ENCODE measurements around the gene SRGAP2C.
"Not testable (repeated sequence)": the region's sequence is repeated elsewhere in the genome, so short reads cannot be mapped to it uniquely, and the experiment has no call there.

GRCh38 chr1:121307759-121308158 lies 123.0 kb downstream of the SRGAP2C start:
- TF ChIP-seq POLR2A, CTCF, EP300 (IDR thresholded peaks at IDR 0.05): not testable (repeated sequence)
